Heart right ventricle (tissue), 16 donors: ENCODE results near the gene IRF6. TPM values are rescaled to one million over a fixed set of nuclear protein-coding genes. Genes with fewer than 3 reads are reported as not detected.

Experiments
- ATAC-seq, 8 donors: fragments of 200-7000 bp; cut with Tn5 transposase; one replicate each; pipeline ENCODE4 v1.9.1; 2020; ENCODE audit warnings: mild to moderate bottlenecking in 8 of 8, moderate library complexity in 8 of 8, moderate number of reproducible peaks in 1 of 8
- DNase-seq, 2 donors: peaks; one replicate each; pipeline ENCODE4 v3.0.0-alpha.2; 2020
- H3K27ac ChIP-seq, 10 donors: fragments of 200-600 bp; sonication (generic) in 2 of 10; one replicate each; pipeline versions ENCODE4 v1.5.0 to v1.8.0; 2020 to 2022; ENCODE audit warnings: mild to moderate bottlenecking in 3 of 10
- H3K27me3 ChIP-seq, 7 donors: fragments of 200-600 bp; one replicate each; pipeline ENCODE4 v1.8.0; 2021 to 2022; ENCODE audit warnings: mild to moderate bottlenecking in 2 of 7
- H3K36me3 ChIP-seq, 9 donors: fragments of 200-600 bp; sonication (generic) in 1 of 9; one replicate each; pipeline versions ENCODE4 v1.5.0 to v1.8.0; 2020 to 2022; ENCODE audit warnings: mild to moderate bottlenecking in 2 of 9
- H3K4me1 ChIP-seq, 9 donors: fragments of 200-600 bp; sonication (generic) in 1 of 9; one replicate each; pipeline versions ENCODE4 v1.5.0 to v1.8.0; 2020 to 2022; ENCODE audit warnings: mild to moderate bottlenecking in 4 of 9
- H3K4me3 ChIP-seq, 10 donors: fragments of 200-600 bp; sonication (generic) in 2 of 10; one replicate each; pipeline versions ENCODE4 v1.5.0 to v1.8.0; 2020 to 2022; ENCODE audit warnings: mild to moderate bottlenecking in 7 of 10, moderate library complexity in 2 of 10
- H3K9me3 ChIP-seq, 11 donors: fragments of 200-600 bp in 10 of 11; sonication (generic) in 2 of 11; one replicate each; pipeline versions ENCODE4 v1.5.0 to v1.8.0; 2013 to 2022; ENCODE audit warnings: mild to moderate bottlenecking in 2 of 11, control low read depth in 1 of 11, moderate library complexity in 1 of 11
- CTCF ChIP-seq, 9 donors: fragments of 200-600 bp; sonication (generic) in 2 of 9; IDR thresholded peaks; one replicate each; pipeline versions ENCODE4 v1.5.0 to v1.8.0; 2021 to 2022; ENCODE audit warnings: antibody characterized with exemption in 9 of 9, mild to moderate bottlenecking in 5 of 9, moderate library complexity in 1 of 9
- WGBS, 2 donors: extraction: QIAGEN DNeasy Blood & Tissue Kit; methylation state at CpG; one replicate each; pipeline ENCODE4 v1.1.7; 2013; ENCODE audit warnings: inconsistent platforms in 1 of 2; 5-methylcytosine and 5-hydroxymethylcytosine counted together
- intact Hi-C, 10 donors: fragments of 100-400 bp; cut with DNase I; formaldehyde crosslinking; loops; one replicate each; pipeline versions ENCODE4 v1.11.1 to v1.14.2; 2022
- polyA plus RNA-seq, 2 donors: library from polyadenylated mRNA; stranded (reverse); fragments of 200-250 nt; gene quantifications; one replicate each; pipeline ENCODE4 v1.2.3, GENCODE V29; 2013
- total RNA-seq, 10 donors: library from RNA; stranded (reverse); fragmentation: NEBNext Ultra II Directional in 3 of 10; extraction: Animal tissue kit (Norgen Biotek cat#: 25700) in 3 of 10; gene quantifications; one replicate each; pipeline versions ENCODE4 v1.2.1 to v1.2.4, GENCODE V29; 2021 to 2023
- donor health status: Arrhythmogenic right ventricular cardiomyopathy.
- donor health status: ischemic (EF 13 %, LVEDD 7.1; RV severe dilation, severe dysfunction).
- donor health status: healthy with polysubstance abuse.
- donor health status: DM: no; HTN: yes; CAD: no.
- donor health status: DM: no; HTN: no; CAD: no.
- donor health status: ischemic (EF 25% LVEDD 6.9; RV normal size, moderate dysfunction).
- donor health status: ischemic (EF 25% LVEDD 5.7; RV mildly dilated, moderate dysfunction).
- donor health status: healthy.
- donor health status: DM: yes; HTN: yes; CAD: no.
- donor health status: Ischemic cardiomyopathy.
- donor health status: ischemic (EF 35%, LVEDD 5.7; RV mildly dilated, moderate dysfunction).
- donor health status: nonischemic (EF 11% LVEDD 7.7; RV severe dilation, severe dysfunction).
- donor health status: DM: yes; HTN: yes; CAD: no.
- donor health status: PGD.
- donor health status: ischemic (EF 29% LVEDD 5.4; RV normal size, mild dysfunction).
- donor health status: nonischemic (EF 23%, LVEDD 6.1; RV moderate dilation, normal function).

Gene IRF6
- total and polyA plus RNA-seq, 12 donors, result 1.2 to 69.4 (median 41.3) TPM

GRCh38 chr1:209780268-209780667 is 25.7 kb downstream of the IRF6 start:
- Histone ChIP-seq H3K9me3 (no peaks in the 10 kb centered on the region), H3K4me3 (no peak overlapping the region), H3K27me3 (no peaks in the 10 kb centered on the region), H3K27ac (no peak overlapping the region), H3K36me3 (peaks cover 0 to 77% (median 0%) of the 10 kb centered on the region in 9 donors), H3K4me1 (peaks cover 0 to 26% (median 16%) of the 10 kb centered on the region in 9 donors)
- 78 to 93% methylated on average over 4 of the region's 4 CpGs for WGBS, 2 donors
- ATAC-seq (no peak), DNase-seq (no peak)
- TF ChIP-seq CTCF (IDR thresholded peaks at IDR 0.05), result no peak
- intact Hi-C loops, result loop anchor here in 1 of 10 donors (5.0 kb wide), 1 partner anchor 47 kb away; the partner anchor contains the start of gene UTP25

- ATAC-seq, result no peak
- Histone ChIP-seq H3K36me3 (peaks cover 0 to 87% (median 0%) of the 10 kb centered on the region in 9 donors), H3K4me3 (no peak overlapping the region), H3K9me3 (no peaks in the 10 kb centered on the region), H3K27ac (no peak overlapping the region), H3K4me1 (peaks cover 0 to 9% (median 5%) of the 10 kb centered on the region in 9 donors), H3K27me3 (no peaks in the 10 kb centered on the region)
- no peak for TF ChIP-seq CTCF (IDR thresholded peaks at IDR 0.05)
- intact Hi-C loops, result no loop called here
- no peak for DNase-seq
- WGBS, 2 donors, result 97 to 100% methylated on average over 1 of the region's 1 CpG
Measured at GRCh38 chr1:209778102-209778501, 27.8 kb downstream of the IRF6 start.

GRCh38 chr1:209777587-209777986 is 28.4 kb downstream of the IRF6 start:
- intact Hi-C loops, result no loop called here
- H3K4me3 ChIP-seq, result no peak overlapping the region
- H3K27me3 ChIP-seq, result no peaks in the 10 kb centered on the region
- H3K4me1 ChIP-seq, result peaks cover 0 to 8% (median 0%) of the 10 kb centered on the region in 9 donors
- H3K27ac ChIP-seq, result no peak overlapping the region
- H3K9me3 ChIP-seq, result no peaks in the 10 kb centered on the region
- WGBS, 2 donors, result 91 to 95% methylated on average over 2 of the region's 2 CpGs
- H3K36me3 ChIP-seq, result peaks cover 0 to 85% (median 0%) of the 10 kb centered on the region in 9 donors
- ATAC-seq (no peak), DNase-seq (no peak)
- no peak for TF ChIP-seq CTCF (IDR thresholded peaks at IDR 0.05)

GRCh38 chr1:209775678-209776077 is 30.3 kb downstream of the IRF6 start:
- 57 to 71% methylated on average over 2 of the region's 2 CpGs for WGBS, 2 donors
- no peaks in the 10 kb centered on the region for H3K27me3 ChIP-seq
- no peak for ATAC-seq
- no peak overlapping the region for H3K4me3 ChIP-seq
- no peak for DNase-seq
- peaks cover 0 to 8% (median 0%) of the 10 kb centered on the region in 9 donors for H3K4me1 ChIP-seq
- intact Hi-C loops, result no loop called here
- H3K27ac ChIP-seq, result no peak overlapping the region
- TF ChIP-seq CTCF (IDR thresholded peaks at IDR 0.05), result no peak
- no peaks in the 10 kb centered on the region for H3K9me3 ChIP-seq
- H3K36me3 ChIP-seq, result peaks cover 0 to 69% (median 0%) of the 10 kb centered on the region in 9 donors
